ENCODE data around the gene ERC2.

Gene ERC2

DNA sequence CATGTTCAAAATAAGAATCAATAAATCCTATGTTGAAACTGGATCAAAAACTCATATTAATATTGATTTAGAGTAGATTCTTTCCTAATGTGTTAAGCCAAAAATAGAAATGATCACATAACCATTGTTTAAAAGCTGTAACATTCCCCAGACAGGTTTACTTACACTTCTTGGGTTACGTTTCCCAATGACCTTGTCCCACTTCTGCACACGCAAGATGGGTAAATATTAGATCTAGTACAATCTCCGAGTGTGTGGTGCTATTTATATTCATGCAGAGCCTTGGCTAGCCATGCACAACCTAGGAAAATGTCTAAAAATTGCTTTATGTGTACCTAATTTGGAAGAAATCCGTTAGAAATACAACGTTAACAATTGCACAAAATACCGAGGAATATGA, 39.6 kb downstream of the ERC2 start:
- DNase-seq (ENCODE audit: low spot score) = no peak

DNA sequence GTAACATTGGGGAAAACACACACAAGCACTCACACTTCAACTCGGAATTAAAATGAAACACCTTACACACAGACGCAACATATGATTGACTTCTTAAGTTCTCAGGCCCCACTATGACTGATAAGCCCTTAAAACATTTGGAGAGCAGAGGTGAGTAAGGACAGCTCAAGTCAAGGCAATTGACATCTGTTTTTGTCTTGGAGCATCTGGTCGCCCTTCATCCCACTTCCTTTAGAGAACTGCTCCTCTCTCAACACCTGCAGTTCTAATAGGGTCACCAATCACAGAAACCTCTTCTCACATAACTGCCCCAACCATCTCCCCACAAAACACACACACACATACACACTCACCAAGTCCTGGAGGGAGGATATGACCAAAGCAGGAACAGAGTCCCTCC, 43.4 kb downstream of the ERC2 start:
- no peak for DNase-seq (ENCODE audit: low spot score)

DNA sequence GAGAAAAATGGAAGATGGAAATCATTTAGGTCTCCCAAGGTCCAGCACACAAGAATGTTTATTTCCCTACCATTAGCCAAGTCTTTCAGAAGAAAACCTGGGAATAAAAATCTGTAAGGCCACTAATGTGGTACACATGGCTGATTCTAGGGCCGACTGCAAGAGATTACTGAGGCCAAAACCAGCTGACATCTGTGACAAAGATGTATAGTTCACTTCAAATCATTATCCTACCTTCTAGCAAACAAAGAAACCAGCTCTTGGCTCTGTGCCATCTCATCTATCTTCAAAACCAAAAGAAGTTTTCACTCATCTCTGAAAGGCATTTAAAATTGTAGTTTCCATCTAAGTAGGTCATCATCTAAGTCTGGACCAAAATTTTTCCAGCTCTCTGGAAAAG, 43.9 kb downstream of the ERC2 start:
- DNase-seq (ENCODE audit: low spot score) = no peak

DNA sequence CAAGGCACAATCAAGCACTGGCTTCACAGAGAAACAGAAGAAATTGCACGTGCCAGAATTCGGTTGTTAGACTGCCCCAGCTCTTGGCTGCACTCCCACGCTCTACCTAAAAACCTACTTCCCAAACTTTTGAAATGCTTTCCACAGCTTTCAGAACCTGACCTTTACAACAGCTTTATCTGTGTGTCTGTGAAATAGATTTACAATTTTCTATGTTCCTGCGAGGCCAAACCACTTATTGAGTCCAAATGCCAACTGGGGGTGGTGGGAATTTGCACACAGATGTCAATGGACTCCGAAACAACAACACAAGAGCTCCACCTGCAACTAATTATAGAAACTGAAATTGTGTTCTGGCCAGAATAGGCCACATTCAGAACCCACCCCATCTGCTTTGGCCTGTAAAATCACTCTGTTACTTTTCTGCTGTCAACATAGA, 44.6 kb downstream of the ERC2 start:
- DNase-seq (ENCODE audit: low spot score) = no peak

DNA sequence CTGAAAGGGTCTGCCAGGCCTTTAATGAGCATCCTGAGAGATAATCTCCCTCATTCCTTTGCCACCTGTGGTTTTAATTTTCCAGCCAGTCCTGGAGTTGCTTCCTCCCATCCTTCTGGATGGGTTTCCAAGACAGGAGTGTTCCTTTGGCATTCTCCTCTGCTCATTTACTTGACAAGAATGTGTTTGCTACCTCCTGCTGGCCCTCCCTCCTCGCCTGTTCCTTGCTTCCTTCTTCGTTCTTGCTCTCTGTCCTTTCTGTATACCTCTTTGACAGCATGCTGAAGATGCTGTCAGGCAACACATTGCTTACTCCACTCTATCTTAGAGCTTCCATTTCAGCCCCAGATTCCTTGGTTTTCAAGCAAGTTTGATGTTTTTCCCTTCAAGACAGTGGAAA, 46.0 kb downstream of the ERC2 start:
- DNase-seq (ENCODE audit: low spot score) = no peak

DNA sequence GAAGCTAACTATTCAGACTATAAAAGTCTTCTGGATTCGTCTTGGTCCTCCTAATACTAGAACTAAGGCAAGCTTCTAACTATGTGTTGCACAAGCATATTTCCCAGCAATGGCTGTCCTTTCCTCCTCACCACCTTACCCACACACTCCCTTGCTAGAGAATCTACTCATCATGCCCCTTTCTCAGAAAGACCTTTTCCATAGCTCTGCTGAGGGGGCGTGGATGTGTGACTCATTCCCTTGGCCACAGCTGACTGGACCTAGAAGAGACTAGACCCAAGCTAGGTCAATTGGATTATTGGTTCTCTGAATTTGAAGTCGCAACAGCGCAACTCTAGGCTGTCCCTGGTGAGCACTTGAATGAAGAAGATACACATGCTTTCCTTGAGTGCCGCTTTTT, 47.1 kb downstream of the ERC2 start:
- no peak for DNase-seq (ENCODE audit: low spot score)

DNA sequence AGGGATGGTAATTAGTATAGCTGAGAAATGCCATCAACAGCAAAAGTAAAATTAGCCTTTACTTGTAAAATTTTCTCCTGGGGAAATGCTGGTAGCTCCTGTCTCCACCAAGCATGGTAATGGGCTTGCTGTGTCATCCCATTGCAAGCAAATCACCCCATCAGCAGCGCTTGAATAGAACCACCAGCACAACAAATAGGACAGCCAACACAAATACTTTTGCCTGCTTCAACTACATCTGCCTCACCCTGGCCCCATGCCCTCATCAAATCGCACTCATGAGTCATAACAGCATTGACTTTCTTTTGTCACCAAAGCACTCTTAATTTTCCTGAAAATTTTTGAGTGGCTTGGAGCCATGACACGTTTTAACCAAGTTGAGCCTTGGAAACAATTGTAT, 52.6 kb downstream of the ERC2 start:
- no peak for DNase-seq (ENCODE audit: low spot score)

DNA sequence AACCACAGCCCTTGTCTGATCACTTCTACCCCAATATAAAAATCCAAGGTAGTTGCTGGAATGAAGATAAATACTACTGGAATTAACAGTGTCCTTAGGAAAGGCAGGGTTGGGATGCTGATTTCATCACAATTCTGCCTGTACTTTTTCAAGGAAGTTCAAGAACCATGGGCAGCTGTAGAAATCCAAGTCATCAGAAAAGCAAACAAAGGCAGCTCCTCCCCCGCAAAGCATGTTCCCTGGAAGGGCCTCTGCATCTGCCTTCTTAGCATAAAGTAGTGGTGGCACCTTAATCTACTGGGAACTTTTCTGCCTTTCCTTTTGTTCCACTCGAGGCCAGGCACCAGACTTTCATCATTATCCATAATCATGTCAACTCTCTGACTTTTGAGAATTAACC, 54.4 kb downstream of the ERC2 start:
- no peak for DNase-seq (ENCODE audit: low spot score)

DNA sequence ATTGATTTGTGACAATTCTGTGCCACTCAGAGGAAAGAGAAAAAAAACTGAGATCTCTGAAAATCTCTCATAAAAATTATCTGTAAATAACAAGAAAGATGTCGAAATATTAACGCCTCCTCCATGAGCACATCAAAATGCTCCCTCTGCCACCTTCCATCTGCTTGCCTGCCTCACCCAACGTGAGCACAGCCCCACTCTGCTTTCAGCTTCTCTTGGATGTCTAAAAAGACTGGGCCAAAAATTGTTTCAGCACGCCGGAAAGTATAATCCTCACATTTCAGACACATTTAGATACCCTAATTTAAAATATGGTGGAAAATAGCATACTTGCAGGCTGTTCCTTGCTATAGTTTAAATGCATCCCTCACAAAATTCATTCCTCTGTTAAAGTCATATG, 57.1 kb downstream of the ERC2 start:
- no peak for DNase-seq (ENCODE audit: low spot score)

DNA sequence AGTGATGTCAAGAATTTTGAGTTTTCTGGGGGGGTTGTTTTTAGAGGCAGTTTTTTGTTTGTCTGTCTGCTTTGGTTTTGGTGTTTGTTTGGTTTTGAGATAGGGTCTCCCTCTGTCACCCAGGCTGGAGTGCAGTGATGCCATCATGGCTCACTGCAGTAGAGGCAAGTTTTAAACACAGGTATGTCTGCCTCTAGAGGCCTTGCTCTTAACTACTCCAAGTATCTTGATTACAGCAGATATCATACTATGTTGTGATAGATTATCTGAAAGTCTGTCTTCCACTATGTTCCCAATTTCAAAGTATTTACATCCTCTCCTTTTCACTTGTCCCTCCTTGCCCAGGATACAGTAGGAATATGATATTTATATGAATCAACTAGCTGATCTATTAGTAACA, 57.7 kb downstream of the ERC2 start:
- DNase-seq (ENCODE audit: low spot score) = no peak

DNA sequence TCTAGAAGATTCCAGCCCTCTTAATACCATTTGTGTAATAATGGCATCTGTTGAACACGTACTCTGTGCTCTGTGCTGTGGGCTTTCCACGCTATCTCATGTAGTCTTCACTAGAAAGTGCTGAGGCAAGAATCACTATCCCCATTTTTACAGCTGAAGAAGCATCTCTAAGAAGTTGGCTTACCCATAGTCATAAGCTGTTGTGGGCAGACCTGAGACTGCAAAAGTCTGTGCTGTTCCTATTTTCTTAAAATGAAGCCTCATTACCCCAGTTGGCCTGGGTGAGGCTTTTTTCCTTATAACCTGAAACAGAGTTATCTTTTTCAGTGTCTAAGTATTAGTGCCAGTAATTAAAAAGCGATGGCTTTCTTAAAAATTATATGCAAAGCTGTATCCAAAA, 58.5 kb downstream of the ERC2 start:
- no peak for DNase-seq (ENCODE audit: low spot score)

DNA sequence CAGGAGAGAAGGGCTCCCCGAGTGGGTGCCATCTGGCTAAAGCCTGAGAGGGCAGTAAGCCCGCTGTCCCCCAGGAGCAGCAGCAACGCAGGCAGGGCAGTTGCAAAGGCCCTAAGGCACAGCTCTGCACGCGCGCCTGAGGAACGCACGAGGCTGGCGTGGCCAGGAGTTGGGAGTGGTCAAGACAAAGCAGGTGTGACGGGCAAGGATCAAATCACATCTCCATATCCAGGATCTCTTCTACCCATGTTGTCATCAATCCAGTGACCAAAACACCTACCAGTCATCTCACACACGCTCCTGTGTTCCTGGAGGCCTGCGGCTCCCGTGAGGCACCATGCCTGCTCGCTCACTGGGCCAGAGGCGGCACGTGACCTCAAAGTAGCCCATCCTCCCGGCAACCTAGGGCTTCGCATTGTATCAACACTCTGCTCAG, 59.5 kb downstream of the ERC2 start:
- no peak for DNase-seq (ENCODE audit: low spot score)

DNA sequence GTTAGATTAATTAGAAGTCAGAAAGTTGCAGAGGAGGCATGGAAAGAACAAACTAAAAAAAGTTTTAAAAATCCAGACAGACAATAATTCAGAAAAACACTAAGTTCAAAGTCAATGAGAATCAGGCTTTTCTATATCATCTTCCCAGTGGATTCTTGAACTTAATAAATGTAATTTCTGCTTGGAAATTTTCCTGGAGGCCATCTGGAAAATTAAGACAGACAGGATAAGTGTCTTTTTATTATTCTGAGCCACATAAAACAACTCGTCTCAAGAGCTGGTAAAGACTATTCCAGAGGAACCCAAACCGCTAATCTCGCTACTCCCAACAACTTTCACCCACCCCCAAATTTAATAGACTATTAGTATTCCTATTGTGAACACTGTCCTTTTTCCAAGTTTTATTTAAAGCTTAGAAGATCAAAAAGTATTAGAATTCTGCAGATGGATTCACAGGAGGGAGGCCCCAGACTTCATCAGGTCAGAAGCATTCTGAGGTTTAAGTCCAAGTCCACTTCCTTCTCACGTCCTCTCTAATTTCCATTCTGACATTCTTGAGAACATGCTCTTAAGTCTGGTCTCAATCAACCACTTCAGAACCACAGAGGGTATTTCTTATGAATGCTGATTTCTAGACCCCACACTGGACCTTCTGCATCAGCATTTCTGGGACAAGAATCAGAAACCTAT, 61.3 kb downstream of the ERC2 start:
- no peak for DNase-seq (ENCODE audit: low spot score)

DNA sequence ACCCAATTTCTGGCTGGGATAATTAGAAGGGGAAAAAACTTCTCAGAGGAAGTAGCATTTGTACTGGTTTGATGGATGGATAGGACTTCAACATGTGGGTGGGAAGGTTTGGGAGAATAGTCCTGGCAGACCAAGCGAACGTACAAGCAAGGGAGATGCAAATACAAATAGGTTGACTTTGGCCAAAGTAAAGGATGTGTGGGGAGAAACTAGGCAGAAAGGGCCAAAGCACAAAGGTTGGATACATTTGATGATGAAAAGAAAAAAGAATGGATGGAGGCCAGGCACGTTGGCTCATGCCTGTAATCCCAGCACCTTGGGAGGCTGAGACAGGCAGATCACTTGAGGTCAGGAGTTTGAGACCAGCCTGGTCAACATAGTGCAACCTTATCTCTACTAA, 63.4 kb downstream of the ERC2 start:
- no peak for DNase-seq (ENCODE audit: low spot score)

DNA sequence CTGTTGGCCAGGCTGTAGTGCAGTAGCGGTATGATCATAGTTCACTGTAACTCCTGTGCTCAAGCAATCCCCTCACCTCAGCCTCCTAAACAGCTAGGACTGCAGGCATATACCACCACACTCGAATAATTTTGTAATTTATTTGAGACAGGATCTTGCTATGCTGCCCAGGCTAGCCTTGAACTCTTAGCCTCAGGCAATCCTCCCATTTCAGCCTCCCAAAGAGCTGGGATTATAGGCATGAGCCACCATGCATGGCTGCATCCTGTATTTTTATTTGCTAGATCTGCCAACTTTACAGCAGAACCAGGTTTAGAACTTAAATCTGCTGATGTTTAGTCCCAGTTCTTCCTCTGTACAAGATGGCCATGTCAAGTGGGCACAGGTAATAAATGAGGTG, 69.6 kb downstream of the ERC2 start:
- no peak for DNase-seq (ENCODE audit: low spot score)

DNA sequence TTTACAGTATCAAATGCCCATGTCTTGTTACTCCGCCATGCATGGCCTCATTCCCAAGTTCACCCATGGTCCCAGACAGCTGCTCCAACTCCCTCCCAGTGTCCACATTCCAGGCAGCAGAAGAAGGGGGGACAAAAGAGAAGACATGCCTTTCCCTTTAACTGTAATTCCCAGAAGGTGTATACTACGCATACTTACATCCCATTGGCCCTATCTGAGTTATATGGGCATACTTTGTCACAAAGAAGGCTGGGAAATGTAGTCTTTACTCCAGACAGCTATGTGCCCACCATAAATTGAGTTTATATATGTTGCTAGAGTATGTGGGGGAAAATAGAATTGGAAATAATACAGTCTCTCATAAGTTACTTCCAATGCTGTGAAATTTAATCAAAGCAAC, 70.5 kb downstream of the ERC2 start:
- no peak for DNase-seq (ENCODE audit: low spot score)

DNA sequence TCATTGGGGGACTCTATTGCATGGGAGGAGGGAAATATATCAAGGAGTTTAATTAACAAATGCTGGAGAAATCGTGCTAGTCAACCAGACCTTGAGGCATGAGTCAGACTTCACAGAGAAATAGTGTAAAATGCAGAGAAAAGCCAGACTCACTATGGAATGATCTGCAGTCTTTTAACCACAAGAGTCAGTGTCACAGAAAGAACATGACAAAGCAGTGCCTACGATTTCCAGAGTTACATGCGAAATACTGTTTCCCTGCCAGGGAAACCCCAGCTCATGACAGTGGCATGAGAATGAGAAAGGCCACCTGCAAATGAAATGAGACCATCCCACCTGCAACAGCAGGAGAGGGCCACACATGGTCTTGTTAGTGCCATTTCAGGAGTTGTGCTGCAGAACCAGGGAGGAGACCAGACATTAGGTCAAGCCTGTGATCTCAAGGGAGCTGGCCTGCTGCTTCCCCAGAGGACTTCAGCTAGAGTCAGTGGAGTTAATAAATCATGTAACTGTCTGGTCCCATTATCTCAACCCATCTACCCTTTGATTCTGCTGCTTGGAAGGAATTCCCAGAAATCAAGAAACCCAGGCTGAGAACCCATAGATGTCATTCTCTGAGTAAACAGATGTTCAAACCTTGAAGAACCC, 79.0 kb downstream of the ERC2 start:
- peak; percentile 73 for DNase-seq (ENCODE audit: low spot score)

DNA sequence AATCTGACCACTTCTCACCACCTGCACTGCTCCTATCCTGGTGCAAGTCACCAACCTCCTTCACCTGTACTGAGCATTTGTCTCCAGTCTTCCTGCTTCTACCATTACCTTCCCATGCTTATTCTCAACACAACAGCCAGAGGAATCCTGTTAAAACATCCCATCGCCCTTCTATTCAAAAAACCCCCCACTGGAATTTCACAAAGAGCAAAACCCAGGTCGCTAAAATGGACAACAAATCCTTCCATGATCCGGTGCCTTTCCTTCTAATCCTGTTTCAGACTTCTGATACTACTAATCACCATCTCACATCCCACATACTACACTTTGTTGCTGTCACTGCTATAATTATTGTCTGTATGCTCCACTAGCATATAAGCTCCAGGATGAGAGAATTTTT, 85.2 kb downstream of the ERC2 start:
- DNase-seq (ENCODE audit: low spot score) = no peak

DNA sequence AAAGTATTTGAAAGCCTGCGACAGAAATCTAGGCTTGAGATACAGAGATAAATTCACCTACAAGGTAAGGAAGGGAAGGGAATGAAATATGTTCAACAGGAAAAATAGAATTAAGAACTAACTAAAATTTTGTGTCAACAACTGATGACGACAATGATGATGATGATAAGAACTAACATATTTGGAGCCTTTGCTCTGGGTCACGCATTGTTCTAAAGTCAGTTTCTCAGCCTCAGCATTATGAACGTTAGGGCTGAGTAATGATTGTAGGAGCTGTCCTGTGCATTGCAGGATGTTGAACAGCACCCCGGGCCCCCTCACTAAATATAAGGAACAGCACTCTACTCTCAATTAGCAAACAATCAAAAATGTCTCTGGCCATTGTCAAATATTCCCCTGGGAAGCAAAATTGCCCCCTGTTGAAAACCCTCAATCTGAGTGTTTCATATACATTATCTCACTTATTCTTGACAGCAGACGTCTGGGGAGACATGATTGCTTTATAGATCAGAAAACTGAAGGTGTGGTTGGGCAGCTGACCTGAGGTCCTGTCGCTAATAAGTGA, 88.5 kb downstream of the ERC2 start:
- peak; percentile 94 for DNase-seq (ENCODE audit: low spot score)

DNA sequence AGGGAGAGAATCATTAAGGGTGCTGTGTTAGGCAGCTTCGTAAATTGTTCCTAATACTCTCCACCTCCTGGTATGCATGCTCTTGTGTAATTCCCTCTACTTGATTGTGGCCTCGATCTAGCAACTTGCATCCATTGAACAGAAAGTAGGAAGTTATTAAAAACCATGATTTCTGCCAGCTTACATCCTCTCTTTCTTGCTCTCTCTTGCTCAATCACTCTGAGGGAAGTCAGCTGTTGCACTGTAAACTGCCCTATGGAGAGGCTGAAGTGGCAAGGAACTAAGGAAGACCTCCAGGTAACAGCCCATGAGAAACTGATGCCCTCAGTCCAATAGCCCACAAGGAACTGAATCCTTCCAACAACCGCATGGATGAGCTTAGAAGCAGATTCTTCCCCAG, 92.6 kb downstream of the ERC2 start:
- DNase-seq (ENCODE audit: low spot score) = no peak

DNA sequence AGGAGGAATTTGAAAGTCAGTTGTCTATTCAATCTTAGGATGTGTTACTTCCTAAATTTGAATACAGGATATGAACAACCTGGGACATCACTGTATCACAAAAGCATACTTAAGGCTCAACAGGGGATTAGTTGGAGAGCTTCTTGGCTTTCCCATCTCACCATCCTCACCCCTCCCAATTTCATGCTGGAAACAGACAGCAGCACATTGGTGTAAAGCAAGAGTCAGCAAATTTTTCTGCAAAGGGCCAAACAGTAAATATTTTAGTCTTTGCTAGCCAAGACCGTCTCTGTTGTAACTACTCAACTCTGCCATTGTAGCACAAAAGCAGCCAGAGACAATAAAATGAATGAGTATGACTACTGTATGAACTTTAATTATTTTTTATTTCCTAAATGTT, 94.9 kb downstream of the ERC2 start:
- no peak for DNase-seq (ENCODE audit: low spot score)

DNA sequence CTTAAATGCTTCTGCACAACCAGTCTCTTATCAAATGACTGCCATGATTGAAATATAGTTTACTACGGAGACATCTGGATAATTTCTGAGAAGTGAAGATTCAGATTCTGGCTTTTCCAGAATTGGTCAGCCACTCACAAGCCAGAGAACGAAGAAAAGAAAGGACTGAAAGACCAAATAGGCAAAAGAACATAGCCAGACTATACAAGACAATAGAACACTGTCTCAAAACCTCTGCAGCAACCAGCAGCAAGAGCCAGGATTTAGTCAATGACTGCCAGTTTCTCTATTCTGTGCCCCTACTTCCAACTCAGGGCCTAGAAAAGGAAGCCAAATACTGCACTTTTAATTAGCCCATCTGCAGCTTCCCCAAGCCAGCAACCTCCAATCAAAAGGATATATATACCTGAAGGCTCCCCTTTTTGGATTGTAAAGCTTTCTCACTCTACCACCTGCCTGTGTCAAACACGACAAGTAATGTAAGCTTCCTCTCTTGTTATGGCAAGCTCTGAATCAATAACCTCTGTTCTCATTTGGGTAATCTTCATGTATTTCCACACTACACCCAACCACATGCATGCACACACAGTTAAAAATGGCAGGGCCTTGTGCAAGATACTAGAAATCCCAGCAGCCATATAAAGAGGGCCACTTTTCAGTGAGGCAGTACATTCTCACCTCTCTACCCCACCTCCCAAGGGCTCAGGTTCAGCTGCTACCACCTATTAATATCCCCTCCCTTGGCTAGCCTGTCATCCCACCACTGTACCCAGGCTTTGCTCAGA, 97.1 kb downstream of the ERC2 start:
- no peak for DNase-seq (ENCODE audit: low spot score)

DNA sequence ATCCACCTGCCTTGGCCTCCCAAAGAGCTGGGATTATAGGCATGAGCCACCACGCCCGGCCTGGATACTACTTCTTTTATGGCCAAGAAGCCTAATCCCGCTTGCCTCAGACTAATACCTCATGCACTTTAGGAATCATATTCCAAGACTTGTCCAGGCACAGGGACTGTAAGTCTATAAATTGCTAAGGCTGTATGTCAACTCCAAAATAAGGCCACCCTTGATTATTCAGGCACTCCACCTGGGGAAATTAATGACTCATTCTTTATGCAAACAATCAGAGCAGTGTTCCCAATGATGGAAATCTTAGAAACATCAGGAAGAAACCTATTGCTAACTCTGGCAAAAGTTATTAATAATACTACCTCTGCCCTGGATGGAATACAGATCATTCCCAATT, 98.4 kb downstream of the ERC2 start:
- DNase-seq (ENCODE audit: low spot score) = no peak

Data from SK-N-DZ (cell line).